H9 (cell line): ENCODE results near the gene RASGRF1. TPM values are rescaled to one million over a fixed set of nuclear protein-coding genes. Genes with fewer than 3 reads are reported as not detected.

Experiments
- DNase-seq: peaks from one replicate; pipeline ENCODE4 v3.0.0-alpha.2; 2017
- H2AFZ ChIP-seq: one replicate; pipeline ENCODE4 v1.6.1; 2013; ENCODE audit warnings: mild to moderate bottlenecking, low read length, control low read depth, moderate library complexity
- H2AK5ac ChIP-seq: 2 replicates; pipeline ENCODE4 v1.6.1; 2013; ENCODE audit warnings: low read length, control low read depth, mixed read lengths; ENCODE audit not compliant: insufficient read length
- H2BK120ac ChIP-seq: one replicate; pipeline ENCODE4 v1.6.1; 2013; ENCODE audit warnings: low read depth, mild to moderate bottlenecking, low read length, control low read depth, inconsistent platforms; ENCODE audit not compliant: poor library complexity, severe bottlenecking
- H2BK12ac ChIP-seq: 2 replicates; pipeline ENCODE4 v1.6.1; 2013; ENCODE audit warnings: low read length, control low read depth, mixed read lengths, low read depth; ENCODE audit not compliant: insufficient read length
- H2BK15ac ChIP-seq: 2 replicates; pipeline ENCODE4 v1.6.1; 2013; ENCODE audit warnings: low read depth, low read length, control low read depth
- H2BK20ac ChIP-seq: one replicate; pipeline ENCODE4 v1.6.1; 2013; ENCODE audit warnings: low read depth, mild to moderate bottlenecking, low read length, control low read depth, inconsistent platforms; ENCODE audit not compliant: poor library complexity, severe bottlenecking
- H2BK5ac ChIP-seq: 2 replicates; pipeline ENCODE4 v1.6.1; 2013; ENCODE audit warnings: low read length, control low read depth, mixed read lengths; ENCODE audit not compliant: insufficient read length
- H3K14ac ChIP-seq: 2 replicates; pipeline ENCODE4 v1.6.1; 2013; ENCODE audit warnings: low read length, control low read depth; ENCODE audit not compliant: insufficient read depth
- H3K18ac ChIP-seq: 2 replicates; pipeline ENCODE4 v1.6.1; 2013; ENCODE audit warnings: low read depth, mild to moderate bottlenecking, mixed read lengths, low read length, control low read depth; ENCODE audit not compliant: insufficient read length
- H3K23ac ChIP-seq: 2 replicates; pipeline ENCODE4 v1.6.1; 2013; ENCODE audit warnings: low read length, control low read depth, mixed read lengths, low read depth; ENCODE audit not compliant: insufficient read length
- H3K23me2 ChIP-seq: 2 replicates; pipeline ENCODE4 v1.6.1; 2013; ENCODE audit warnings: low read depth, mild to moderate bottlenecking, mixed read lengths, low read length, control low read depth; ENCODE audit not compliant: insufficient read length, poor library complexity, severe bottlenecking
- H3K27ac ChIP-seq: 2 replicates; pipeline ENCODE4 v1.5.1; 2013; ENCODE audit warnings: low read length, control low read depth, mixed read lengths, low read depth; ENCODE audit not compliant: insufficient read length
- H3K27me3 ChIP-seq: 2 replicates; pipeline ENCODE4 v1.6.1; 2013; ENCODE audit warnings: low read length, control low read depth, inconsistent platforms; ENCODE audit not compliant: insufficient read depth
- H3K4ac ChIP-seq: 2 replicates; pipeline ENCODE4 v1.6.1; 2013; ENCODE audit warnings: low read depth, mild to moderate bottlenecking, control low read depth, inconsistent platforms, low read length, moderate library complexity
- H3K4me1 ChIP-seq: 2 replicates; pipeline ENCODE4 v1.6.1; 2013; ENCODE audit warnings: low read length, control low read depth, inconsistent platforms; ENCODE audit not compliant: insufficient read depth
- H3K4me2 ChIP-seq: 2 replicates; pipeline ENCODE4 v1.6.1; 2013; ENCODE audit warnings: low read length, control low read depth, mixed read lengths; ENCODE audit not compliant: insufficient read length, insufficient read depth
- H3K56ac ChIP-seq: 2 replicates; pipeline ENCODE4 v1.6.1; 2013; ENCODE audit warnings: low read depth, mild to moderate bottlenecking, mixed read lengths, low read length, control low read depth; ENCODE audit not compliant: insufficient read length
- H3K79me1 ChIP-seq: 2 replicates; pipeline ENCODE4 v1.6.1; 2013; ENCODE audit warnings: low read depth, mild to moderate bottlenecking, moderate library complexity, low read length, control low read depth, inconsistent platforms; ENCODE audit not compliant: insufficient read depth, poor library complexity, severe bottlenecking
- H3K79me2 ChIP-seq: 2 replicates; pipeline ENCODE4 v1.6.1; 2013; ENCODE audit warnings: low read length, control low read depth, inconsistent platforms; ENCODE audit not compliant: insufficient read depth
- H3K9ac ChIP-seq: 2 replicates; pipeline ENCODE4 v1.6.1; 2013; ENCODE audit warnings: low read length, control low read depth, mixed read lengths; ENCODE audit not compliant: insufficient read length; ENCODE audit errors: extremely low read depth
- H3K9me3 ChIP-seq: one replicate; pipeline ENCODE4 v1.6.1; 2013; ENCODE audit warnings: low read depth, low read length, inconsistent platforms; ENCODE audit not compliant: control insufficient read depth
- H3T11ph ChIP-seq: one replicate; pipeline ENCODE4 v1.6.1; 2013; ENCODE audit warnings: mild to moderate bottlenecking, low read length, control low read depth, inconsistent platforms
- H4K20me1 ChIP-seq: one replicate; pipeline ENCODE4 v1.6.1; 2013; ENCODE audit not compliant: control insufficient read depth, insufficient read length, insufficient read depth
- H4K5ac ChIP-seq: 2 replicates; pipeline ENCODE4 v1.6.1; 2013; ENCODE audit warnings: low read depth, mild to moderate bottlenecking, mixed read lengths, low read length, control low read depth; ENCODE audit not compliant: insufficient read length
- H4K8ac ChIP-seq: replicated peaks from 2 replicates; pipeline ENCODE4 v1.6.1; 2013; ENCODE audit warnings: low read length, control low read depth, mixed read lengths, low read depth; ENCODE audit not compliant: insufficient read length
- H4K91ac ChIP-seq: 2 replicates; pipeline ENCODE4 v1.6.1; 2013; ENCODE audit warnings: low read depth, mild to moderate bottlenecking, moderate library complexity, mixed read lengths, low read length, control low read depth; ENCODE audit not compliant: insufficient read length
- H3K27ac Mint-ChIP-seq, 3 experiments: 2 replicates in 2 of 3; 3 replicates in 1 of 3; pipeline ENCODE4 v1.8.0; 2020 to 2021; ENCODE audit warnings: mixed read lengths in 3 of 3, mild to moderate bottlenecking in 1 of 3, moderate library complexity in 1 of 3
- H3K27me3 Mint-ChIP-seq: 2 replicates; pipeline ENCODE4 v1.8.0; 2021; ENCODE audit warnings: low read depth, mild to moderate bottlenecking, moderate library complexity, mixed read lengths
- H3K36me3 Mint-ChIP-seq, 3 experiments: 2 replicates in 2 of 3; 3 replicates in 1 of 3; pipeline ENCODE4 v1.8.0; 2020 to 2021; ENCODE audit warnings: low read depth in 3 of 3, mixed read lengths in 3 of 3; ENCODE audit not compliant: insufficient read depth in 1 of 3
- H3K4me1 Mint-ChIP-seq, 2 experiments: 2 replicates each; pipeline ENCODE4 v1.8.0; 2020; ENCODE audit warnings: mixed read lengths in 2 of 2
- H3K4me3 Mint-ChIP-seq, 2 experiments: 2 replicates in 1 of 2; 3 replicates in 1 of 2; pipeline ENCODE4 v1.8.0; 2020 to 2021; ENCODE audit warnings: mild to moderate bottlenecking in 2 of 2, mixed read lengths in 2 of 2, moderate library complexity in 1 of 2
- H3K9me3 Mint-ChIP-seq, 2 experiments: 2 replicates in 1 of 2; 3 replicates in 1 of 2; pipeline ENCODE4 v1.8.0; 2020; ENCODE audit warnings: mild to moderate bottlenecking in 2 of 2, mixed read lengths in 2 of 2, moderate library complexity in 1 of 2
- CTCF ChIP-seq: fragments of 200-600 bp; sonication (generic); conservative IDR thresholded peaks from 3 replicates; pipeline ENCODE4 v1.8.0; 2021; ENCODE audit warnings: antibody characterized with exemption, mild to moderate bottlenecking
- whole genome bisulfite sequencing: extraction: QIAGEN DNeasy Blood & Tissue Kit; methylation state at CpG from one replicate; pipeline ENCODE4 v1.1.7; 2013; ENCODE audit warnings: missing lambda C conversion rate, low lambda C conversion rate, mixed read lengths; ENCODE audit not compliant: insufficient read length; ENCODE audit errors: extremely low coverage; 5-methylcytosine and 5-hydroxymethylcytosine counted together
- total RNA-seq: library from RNA; stranded (reverse); gene quantifications from 2 replicates; pipeline ENCODE4 v1.2.1, GENCODE V29; 2021

The RASGRF1 gene
- total RNA-seq, 1 experiment from 2014 or later, result 0.48 TPM

GRCh38 chr15:78991879-78992278 lies 98.7 kb downstream of the RASGRF1 start:
- H3K27ac Mint-ChIP-seq, result no peak overlapping the region
- no peak overlapping the region for H3K9ac ChIP-seq

More at GRCh38 chr15:78991879-78992278, 98.7 kb downstream of the RASGRF1 start:
- Histone ChIP-seq H3K18ac (no peak overlapping the region), H3K4me1 (no peaks in the 10 kb centered on the region), H4K5ac (no peak overlapping the region), H2BK12ac (no peak overlapping the region), H2AFZ (no peak overlapping the region), H2BK120ac (no peak overlapping the region), H2BK5ac (no peak overlapping the region), H3K4ac (no peak overlapping the region), H2AK5ac (no peak overlapping the region), H3K79me1 (no peaks in the 10 kb centered on the region), H4K20me1 (no peaks in the 10 kb centered on the region), H3K14ac (no peak overlapping the region), H3K27ac (no peak overlapping the region), H2BK20ac (no peak overlapping the region), H3K23me2 (no peaks in the 10 kb centered on the region), H3K79me2 (no peaks in the 10 kb centered on the region), H4K91ac (no peak overlapping the region), H2BK15ac (no peak overlapping the region), H3K9me3 (no peaks in the 10 kb centered on the region), H3K23ac (no peak overlapping the region), H3T11ph (no peak overlapping the region), H3K27me3 (no peaks in the 10 kb centered on the region), H4K8ac (no peak overlapping the region), H3K4me2 (no peak overlapping the region), H3K56ac (no peak overlapping the region)
- no peak for TF ChIP-seq CTCF
- H3K9me3 Mint-ChIP-seq, result no peaks in the 10 kb centered on the region; a peak in 1 of 5 replicates
- H3K4me1 Mint-ChIP-seq, result peaks cover 14 to 20% of the 10 kb centered on the region in 2 experiments
- DNase-seq, result no peak
- H3K27me3 Mint-ChIP-seq, result peaks cover 10% of the 10 kb centered on the region
- H3K4me3 Mint-ChIP-seq, result no peak overlapping the region
- no peaks in the 10 kb centered on the region; a peak in 1 of 7 replicates for H3K36me3 Mint-ChIP-seq
- no CpG with 5 or more reads among the region's 15 CpGs for WGBS
